Measurements from ENCODE around the gene ZNF543.

DNA sequence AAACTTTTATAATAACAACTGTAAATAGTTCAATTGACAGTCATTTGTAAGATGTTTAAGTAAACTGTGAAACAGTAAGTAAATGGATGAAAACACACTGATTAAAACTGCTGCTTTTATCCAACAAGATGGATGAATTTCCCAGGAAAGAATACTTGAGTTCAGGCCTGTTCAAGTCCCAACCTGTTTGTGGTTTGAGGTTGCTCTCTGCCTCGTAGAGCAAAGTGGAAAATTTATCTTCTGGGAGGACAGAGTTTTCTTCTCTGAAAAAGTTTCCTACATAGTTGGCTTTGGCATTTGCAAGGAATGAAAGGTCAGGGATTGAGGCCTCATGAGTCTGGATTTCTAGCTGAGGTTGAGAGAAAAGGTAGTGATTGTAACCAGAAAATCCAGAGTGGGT is 15.2 kb upstream of the ZNF543 start:
- TF ChIP-seq, protein P1, sequence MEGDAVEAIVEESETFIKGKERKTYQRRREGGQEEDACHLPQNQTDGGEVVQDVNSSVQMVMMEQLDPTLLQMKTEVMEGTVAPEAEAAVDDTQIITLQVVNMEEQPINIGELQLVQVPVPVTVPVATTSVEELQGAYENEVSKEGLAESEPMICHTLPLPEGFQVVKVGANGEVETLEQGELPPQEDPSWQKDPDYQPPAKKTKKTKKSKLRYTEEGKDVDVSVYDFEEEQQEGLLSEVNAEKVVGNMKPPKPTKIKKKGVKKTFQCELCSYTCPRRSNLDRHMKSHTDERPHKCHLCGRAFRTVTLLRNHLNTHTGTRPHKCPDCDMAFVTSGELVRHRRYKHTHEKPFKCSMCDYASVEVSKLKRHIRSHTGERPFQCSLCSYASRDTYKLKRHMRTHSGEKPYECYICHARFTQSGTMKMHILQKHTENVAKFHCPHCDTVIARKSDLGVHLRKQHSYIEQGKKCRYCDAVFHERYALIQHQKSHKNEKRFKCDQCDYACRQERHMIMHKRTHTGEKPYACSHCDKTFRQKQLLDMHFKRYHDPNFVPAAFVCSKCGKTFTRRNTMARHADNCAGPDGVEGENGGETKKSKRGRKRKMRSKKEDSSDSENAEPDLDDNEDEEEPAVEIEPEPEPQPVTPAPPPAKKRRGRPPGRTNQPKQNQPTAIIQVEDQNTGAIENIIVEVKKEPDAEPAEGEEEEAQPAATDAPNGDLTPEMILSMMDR (IDR thresholded peaks at IDR 0.05; ENCODE audit: poor library complexity): no peak
- TF ChIP-seq EZH2 (IDR thresholded peaks at IDR 0.05; ENCODE audit: borderline replicate concordance) (no peak), EZH2phosphoT487 (IDR thresholded peaks at IDR 0.05; ENCODE audit: low read depth, severe bottlenecking, unreplicated experiment) (no peak)

Data from hepatocyte (in vitro differentiated cells).